HG03135 (cell line): ENCODE results near the gene PPP1R3F.
"Not testable (repeated sequence)": the region's sequence is repeated elsewhere in the genome, so short reads cannot be mapped to it uniquely, and the experiment has no call there.

Source experiments
- ATAC-seq: cut with Tn5 transposase; IDR thresholded peaks from one replicate; pipeline ENCODE4 v1.9.1; 2021; ENCODE audit warnings: mild to moderate bottlenecking, moderate library complexity; ENCODE audit not compliant: unreplicated experiment

PPP1R3F gene

DNA sequence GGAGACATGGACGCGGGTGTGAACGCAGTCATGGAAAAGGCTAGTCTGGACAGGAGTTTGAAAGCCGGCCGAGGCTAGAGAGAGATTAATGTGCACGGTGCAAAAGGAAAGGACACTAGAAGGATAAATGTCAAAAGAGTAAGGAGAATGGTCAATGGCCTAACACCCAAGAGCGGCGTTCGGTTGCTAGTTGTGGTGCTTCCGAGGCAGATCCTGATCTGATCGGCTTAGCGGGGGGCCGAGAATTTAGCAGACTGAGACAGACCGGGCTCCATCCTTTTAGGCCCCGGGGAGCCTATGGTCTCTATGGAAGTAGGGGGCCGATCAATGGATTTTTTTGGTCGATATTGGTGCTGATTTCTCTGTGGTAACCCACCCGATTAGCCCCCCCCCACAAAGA is 40.8 kb downstream of the PPP1R3F start:
- ATAC-seq: no peak

DNA sequence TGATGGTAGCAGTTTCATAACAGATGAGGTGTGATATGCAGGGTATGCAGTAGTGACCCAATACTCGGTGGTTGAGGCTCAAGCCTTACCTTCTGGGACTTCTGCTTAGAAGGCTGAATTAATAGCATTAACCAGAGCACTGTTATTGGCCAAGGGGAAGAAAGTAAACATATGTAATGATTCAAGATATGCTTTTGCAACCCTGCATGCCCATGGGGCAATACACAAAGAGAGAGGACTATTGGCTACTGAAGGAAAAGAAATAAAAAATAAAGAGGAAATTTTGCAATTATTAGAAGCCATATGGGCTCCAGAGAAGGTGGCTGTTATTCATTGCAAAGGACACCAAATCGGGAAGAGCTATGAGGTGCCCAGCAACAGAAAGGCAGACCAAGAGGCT is 42.6 kb downstream of the PPP1R3F start:
- ATAC-seq: no peak

DNA sequence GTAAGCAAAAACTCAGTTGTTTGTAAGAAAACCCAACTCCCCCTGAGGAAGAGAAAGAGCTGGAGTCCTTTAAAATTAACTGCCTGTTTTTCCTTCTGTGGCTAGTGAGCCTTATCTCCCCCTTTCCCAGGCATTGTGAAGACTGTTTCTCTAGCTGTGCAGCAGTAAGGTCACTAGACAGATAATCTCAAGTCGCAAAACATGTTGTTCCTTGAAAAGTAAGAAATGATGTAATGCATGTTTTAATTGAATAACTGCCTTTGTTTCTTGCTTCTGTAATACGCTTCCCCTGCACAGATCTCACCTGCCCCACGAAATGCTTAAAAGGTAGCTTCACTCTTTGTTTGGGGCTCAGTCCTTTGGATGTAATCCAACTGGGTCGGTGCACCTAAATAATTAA is 46.5 kb downstream of the PPP1R3F start:
- no peak for ATAC-seq

DNA sequence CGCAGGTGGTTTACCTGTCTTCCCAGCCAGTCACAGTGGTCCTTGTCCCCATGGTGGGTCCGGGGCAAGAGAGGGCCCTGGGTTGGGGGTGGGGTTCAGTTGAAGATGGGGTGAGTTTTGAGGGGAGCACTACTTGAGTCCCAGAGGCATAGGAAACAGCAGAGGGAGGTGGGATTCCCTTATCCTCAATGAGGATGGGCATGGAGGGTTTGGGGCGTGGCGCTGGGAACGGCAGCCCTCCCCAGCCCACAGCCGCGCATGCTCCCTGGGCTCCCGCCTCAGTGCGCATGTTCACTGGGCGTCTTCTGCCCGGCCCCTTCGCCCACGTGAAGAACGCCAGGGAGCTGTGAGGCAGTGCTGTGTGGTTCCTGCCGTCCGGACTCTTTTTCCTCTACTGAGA is 52.1 kb downstream of the PPP1R3F start, which contains the start of gene GAGE12J:
Gene GAGE12J, plus strand, starts transcription at position 301 of the 400 bp plus-strand sequence. CDS start 1,157 bp downstream, outside the sequence.
- not testable (repeated sequence) for ATAC-seq

DNA sequence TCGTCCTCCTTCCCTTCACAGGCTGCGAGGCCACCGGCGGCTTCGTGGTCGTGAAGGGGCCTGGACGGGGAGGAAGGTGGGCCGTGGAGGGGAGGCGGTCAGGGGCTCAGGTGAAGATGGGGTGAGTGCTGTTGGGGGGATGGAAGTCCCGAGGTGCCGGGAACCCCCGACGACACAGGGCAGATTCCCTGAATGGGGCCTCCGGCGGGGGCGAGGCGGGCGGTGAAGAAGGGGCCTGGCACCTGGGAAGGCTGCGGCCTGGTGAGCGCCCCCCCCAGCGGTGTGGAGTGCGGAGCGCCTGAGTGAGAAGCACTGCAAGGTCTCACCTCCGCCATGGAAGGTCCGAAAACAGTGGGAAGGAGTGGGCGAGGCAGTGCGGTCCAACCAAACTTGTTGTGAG is 52.7 kb downstream of the PPP1R3F start:
- ATAC-seq: not testable (repeated sequence)

DNA sequence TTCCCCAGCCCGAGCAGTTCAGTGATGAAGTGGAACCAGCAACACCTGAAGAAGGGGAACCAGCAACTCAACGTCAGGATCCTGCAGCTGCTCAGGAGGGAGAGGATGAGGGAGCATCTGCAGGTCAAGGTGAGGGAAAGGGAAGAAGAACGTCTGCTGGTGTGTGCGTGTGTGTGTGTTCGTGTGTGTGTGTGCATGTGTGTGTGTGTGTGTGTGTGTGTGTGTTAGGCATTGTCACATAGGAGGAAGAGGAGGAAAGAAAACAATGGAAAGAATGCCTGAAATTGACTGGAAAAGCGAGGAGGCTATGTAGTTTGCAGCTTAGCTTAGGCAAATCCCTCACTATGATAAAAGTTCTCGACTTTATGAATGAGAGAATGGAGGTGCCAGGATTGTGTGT is 54.1 kb downstream of the PPP1R3F start:
- not testable (repeated sequence) for ATAC-seq

DNA sequence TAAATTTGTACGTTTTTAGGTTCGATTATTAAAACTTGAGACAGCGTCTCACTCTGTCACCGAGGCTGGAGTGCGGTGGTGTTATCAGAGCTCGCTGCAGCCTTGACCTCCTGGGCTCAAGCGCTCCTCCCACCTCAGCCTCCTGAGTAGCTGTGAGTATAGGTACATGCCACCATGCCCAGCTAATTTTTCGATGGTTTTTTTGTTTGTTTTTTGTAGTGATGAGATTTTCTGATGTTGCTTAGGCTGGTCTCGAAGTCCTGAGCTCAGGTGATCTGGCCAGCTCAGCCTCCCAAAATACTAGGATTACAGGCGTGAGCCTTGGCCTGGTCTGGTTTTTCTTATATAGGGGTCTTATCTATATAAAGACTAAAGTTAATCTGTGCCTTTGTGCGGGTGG is 60.8 kb downstream of the PPP1R3F start:
- not testable (repeated sequence) for ATAC-seq

DNA sequence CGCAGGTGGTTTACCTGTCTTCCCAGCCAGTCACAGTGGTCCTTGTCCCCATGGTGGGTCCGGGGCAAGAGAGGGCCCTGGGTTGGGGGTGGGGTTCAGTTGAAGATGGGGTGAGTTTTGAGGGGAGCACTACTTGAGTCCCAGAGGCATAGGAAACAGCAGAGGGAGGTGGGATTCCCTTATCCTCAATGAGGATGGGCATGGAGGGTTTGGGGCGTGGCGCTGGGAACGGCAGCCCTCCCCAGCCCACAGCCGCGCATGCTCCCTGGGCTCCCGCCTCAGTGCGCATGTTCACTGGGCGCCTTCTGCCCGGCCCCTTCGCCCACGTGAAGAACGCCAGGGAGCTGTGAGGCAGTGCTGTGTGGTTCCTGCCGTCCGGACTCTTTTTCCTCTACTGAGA is 61.7 kb downstream of the PPP1R3F start, which contains the start of gene GAGE13:
Gene GAGE13, plus strand, starts transcription at position 301 of the 400 bp plus-strand sequence. CDS start 1,156 bp downstream, outside the sequence.
- ATAC-seq: not testable (repeated sequence)

DNA sequence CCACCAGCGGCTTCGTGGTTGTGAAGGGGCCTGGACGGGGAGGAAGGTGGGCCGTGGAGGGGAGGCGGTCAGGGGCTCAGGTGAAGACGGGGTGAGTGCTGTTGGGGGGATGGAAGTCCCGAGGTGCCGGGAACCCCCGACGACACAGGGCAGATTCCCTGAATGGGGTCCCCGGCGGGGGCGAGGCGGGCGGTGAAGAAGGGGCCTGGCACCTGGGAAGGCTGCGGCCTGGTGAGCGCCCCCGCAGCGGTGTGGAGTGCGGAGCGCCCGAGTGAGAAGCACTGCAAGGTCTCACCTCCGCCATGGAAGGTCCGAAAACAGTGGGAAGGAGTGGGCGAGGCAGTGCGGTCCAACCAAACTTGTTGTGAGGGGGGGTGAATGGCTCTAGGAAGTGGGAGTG is 62.2 kb downstream of the PPP1R3F start:
- not testable (repeated sequence) for ATAC-seq
